HL-60/S4 (cell line): ENCODE measurements around the gene SLC25A48.

Experiments used
- in situ Hi-C: fragments of 300-500 bp; cut with MboI; formaldehyde crosslinking; loops from 2 replicates; pipeline ENCODE4 v1.14.3; 2022; ENCODE audit warnings: low sequenced_read_pairs

The SLC25A48 gene

DNA sequence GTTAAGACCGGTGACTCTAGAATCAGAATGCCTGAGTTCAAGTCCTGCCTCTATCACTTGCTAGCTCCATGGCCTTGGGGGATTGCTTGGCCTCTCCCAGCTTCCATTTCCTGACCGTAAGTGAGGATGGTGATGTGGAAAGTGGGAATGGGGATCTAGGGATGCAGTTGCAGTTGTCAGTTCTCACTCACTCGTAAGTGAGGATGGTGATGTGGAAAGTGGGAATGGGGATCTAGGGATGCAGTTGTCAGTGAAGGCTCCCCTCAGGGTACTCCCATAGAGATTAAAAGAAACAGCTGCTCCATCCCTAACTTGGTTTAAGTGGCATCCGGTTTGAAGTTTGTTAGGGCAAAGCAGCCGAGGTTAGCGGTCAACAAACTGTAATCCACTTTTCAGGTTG, 64.2 kb downstream of the SLC25A48 start:
- in situ Hi-C loops, result loop anchor here (25.0 kb wide), 1 partner anchor 314 kb away; no protein-coding TSS in a partner anchor

DNA sequence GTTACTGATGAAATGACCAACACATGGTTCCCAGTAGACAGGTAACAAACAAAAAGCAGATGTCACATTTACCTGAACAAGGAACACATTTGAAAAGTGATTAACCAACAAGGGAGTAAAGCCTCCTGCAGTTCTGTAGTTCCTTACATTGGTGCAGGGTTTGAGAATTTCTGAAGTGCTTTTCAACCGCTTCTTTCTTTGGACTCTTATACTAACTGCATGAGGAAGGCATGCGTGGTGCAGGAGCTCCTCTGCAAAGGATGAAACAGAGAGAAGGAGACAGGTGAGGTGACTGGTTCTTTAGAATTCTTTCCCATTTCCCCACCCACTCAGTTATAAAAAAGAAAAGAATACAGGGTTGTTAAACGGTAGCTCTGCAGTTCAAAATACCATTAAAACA, 65.8 kb downstream of the SLC25A48 start:
- in situ Hi-C loops, result no loop called here

DNA sequence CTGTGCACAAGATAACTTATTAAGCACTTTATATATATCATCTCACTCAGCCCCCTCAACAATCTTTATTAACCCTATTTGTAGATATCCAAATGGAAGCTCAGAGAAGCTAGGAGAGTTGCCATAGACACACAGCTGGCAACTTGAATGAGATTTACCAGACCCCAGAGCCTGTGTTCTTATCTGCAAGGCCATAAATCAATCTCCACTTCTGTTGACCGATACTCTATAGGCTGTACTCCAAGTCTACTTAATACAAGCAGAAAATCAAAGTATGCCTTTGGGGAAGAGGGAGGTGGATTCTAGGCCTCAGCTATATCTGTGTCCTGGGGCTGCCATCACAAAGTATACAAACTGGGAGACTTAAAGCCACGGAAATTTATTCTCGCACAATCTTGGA, 67.2 kb downstream of the SLC25A48 start:
- in situ Hi-C loops, result no loop called here

DNA sequence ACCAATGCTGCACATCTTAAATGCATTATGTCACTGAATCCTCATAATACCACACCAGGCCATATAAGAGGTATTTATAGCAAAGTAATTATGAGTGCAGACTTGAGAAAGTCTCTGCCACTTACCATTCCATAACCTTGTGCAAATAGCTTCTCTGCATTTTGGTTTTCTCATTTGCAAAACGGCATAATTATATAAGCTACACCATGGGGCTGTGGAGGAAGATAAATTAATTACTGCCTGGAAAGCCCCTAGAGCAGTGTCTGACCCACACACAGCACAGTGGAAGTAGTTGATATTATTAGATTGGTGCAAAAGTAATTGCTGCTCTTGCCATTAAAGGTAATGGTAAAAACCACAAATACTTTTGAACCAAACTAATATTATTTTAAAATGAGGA, 70.7 kb downstream of the SLC25A48 start:
- in situ Hi-C loops, result no loop called here

DNA sequence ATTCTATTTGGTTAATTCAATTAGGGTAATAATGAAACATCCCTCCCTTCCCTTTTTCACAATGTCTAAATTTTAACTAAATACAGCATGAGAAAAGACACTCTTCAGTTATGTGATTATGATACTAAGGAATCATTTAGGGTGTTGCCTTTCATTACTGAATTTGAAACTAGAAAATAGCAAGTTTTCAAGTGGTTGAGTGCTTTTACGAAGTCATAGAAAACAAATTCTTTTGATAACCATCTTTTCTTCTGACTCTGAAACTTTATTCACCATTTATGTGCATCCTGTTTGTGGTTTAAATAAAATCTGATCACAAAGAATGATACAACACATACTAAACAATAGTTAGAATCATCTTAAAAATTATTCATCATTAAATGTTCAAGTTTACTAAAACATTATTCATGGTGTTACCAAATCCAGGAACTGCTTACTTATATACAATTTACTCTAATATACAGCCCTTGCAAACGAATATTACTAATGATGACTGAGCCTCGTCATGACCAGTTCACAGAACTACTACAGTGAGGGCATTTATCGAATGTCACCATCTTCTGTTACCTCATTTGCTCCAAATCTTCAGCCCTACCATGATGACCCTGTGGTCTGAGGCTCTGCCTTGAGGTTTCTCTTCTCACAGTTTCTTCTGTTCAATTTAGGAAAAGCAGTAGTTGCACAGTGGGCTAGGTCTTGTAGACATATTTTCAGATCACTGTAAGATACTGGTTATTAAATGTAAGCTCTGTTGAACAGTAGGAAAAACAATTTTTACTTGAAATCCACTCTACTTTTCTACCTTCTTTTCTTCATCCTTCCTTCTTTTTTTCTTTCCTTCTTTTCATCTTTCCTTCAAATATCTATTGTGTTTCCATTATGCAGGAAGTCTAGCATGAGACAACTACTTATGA, 79.5 kb downstream of the SLC25A48 start:
- in situ Hi-C loops, result no loop called here

DNA sequence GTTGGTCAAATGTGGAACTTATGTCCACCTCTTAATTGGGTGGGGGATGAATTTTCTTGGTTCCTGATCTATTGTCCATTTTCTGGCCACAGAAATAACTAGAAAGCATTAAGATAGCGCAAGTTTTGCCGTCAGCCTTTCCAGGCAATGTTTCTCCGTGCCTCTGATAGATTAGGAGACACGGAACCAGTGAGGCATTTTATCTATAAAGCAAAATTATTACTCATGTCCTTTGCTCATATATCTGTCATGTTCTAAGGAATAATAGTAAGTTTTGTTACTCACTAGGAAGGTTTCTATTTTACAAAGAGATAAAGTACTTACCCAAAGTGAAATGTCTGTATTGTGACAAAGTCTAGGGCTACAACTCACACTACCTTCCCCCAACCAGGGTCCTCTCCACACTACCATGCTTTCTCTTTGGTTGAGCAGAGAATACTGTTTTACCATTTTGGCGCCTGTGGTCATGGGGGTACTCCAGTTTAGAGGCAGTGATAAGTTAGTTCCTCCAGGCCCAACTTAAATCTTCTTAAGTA, 81.1 kb downstream of the SLC25A48 start:
- in situ Hi-C loops, result no loop called here

DNA sequence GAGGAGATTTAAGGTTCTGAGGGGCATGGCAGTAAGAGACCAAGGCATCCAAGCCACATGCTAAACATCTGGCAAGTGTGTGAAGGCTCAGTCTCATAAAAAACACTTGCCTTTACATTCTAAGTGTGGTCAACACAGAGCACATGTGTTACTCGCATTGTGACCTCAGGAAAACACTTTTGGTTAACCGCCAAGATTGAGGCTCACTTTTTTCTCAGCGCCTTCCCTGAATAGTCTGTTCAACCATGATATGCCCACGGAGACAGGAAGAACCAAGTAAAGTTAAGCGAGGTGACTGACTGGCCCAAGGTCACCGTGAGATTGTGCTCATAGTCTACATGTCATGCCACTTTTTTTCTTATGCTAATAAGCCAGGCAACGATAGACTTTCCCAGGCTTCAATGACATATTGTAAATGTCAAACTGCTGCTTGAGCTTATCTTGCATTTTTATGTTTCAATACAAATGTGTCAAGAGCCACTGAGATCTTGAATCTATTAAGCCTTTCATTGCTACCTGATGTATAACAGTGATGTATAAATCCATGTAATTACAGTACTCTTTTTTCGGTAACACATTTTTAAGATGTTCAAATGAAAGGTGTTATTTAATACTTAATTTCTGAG, 82.3 kb downstream of the SLC25A48 start:
- in situ Hi-C loops, result no loop called here

DNA sequence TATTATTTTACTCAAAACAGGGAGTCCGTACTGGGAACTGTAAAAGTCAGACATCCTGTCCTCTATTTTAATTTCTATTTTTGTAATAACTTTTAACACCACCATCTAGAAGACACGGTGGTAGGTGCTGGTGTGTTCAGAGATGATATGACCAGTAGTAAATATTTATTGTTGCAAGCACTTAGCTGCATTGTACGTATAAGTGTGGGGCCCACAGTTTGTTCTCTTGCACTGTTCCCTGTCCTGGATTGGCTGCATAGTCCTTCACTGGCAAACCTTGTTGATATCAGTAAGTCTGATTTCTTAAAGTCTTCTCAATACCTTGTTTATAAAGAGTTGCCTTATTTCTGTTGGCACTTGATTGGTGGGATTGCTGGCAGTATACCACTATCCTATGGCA, 85.7 kb downstream of the SLC25A48 start:
- in situ Hi-C loops, result no loop called here

DNA sequence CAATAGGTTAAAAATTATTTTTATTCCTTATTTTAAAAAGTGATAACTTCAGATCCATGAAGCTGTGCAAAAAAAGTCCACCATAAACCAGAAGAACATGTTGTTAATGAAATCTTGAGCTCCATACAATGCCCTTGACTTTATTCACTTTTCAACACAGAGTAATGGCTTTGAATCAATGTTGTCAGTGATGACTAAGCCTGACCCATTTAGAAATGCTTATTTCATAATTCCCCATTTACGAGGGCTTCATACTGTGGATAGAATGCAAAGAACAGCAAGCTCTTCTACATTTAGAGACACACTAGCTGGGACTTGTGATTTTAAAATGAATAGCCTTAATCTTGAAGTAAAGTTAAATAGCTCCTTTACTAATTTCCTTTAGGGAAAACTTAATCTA, 86.9 kb downstream of the SLC25A48 start:
- in situ Hi-C loops, result no loop called here

DNA sequence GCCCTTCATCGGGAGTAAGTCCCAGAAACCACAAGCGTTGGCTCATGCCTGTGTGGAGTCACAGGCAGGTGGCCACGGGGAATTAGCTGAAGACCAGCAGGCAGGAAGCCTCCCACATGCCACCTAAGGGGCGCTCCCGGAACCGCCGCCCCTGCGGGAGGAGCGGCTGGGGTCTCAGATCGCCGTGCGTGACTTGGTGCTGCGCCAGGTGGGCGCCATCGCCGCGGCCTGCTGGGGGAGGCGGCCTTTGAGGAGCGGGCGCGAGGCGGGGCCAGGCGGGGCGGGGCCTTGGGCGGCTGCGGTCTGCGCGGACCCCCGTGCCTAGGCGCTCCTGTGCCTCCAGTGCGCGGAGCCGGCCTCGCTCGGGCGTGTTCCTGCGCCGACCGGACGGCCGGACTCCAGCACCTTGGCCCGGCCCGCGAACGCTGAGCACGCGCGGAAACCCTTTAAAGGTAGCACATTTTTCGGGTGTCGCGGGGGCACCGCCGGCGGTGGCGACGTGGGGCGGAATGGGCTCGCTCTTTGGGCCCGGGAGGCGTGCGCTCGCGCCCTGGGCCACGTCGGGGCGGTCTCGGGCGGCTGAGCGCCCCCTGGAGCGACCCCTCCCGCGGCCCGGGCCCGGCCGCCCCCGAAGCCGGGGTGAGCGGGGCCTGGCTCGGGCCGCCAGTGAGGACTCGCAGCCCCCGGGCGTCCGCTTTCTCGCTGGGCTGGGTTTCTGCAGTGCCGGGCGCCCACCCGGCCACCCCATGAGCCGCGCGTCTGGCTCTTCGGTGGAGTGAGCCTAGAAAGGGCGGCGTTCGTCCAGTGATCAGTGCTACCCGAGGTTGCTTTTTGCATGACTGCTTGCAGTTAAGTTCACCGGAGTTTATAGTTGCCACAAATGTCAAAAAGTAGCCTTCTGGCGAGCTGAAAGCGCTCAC, 95.8 kb downstream of the SLC25A48 start:
- in situ Hi-C loops, result no loop called here

DNA sequence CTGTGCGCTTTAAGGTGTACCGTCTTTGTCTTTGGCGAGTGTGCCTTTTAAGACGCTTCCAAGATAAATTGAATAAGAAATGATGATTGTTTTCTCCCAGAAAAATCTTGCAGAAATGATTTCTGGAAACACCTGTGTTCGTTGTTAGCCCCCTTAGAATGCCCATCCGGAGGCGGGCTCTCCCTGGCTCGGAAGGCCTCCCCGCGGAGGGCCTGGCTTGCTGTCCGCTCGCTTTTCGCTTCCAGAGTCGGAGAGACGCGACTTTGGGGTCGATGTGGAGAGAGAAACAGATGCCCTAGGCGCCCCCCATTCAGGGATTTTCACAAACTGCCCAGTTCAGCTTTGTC, 96.5 kb downstream of the SLC25A48 start:
- in situ Hi-C loops, result no loop called here

DNA sequence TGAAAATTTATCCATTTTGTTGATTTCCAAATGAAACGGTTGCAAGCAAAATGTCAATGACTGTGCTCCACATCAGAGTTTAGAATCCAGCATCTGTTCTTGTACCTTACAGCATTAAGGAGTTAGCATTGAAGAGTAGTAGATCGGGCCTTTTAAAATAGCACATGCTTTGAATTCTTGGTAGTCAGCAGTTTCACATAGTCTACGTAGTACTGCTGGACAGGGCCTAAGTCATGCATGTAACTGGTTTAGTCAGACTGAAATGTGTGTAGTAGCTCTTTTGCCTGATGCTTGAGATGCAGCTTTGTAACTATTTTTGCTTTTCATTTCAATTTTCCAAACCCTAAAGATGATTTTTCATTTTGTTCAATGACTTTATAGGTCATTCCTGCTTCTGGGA, 100.5 kb downstream of the SLC25A48 start:
- in situ Hi-C loops, result no loop called here

DNA sequence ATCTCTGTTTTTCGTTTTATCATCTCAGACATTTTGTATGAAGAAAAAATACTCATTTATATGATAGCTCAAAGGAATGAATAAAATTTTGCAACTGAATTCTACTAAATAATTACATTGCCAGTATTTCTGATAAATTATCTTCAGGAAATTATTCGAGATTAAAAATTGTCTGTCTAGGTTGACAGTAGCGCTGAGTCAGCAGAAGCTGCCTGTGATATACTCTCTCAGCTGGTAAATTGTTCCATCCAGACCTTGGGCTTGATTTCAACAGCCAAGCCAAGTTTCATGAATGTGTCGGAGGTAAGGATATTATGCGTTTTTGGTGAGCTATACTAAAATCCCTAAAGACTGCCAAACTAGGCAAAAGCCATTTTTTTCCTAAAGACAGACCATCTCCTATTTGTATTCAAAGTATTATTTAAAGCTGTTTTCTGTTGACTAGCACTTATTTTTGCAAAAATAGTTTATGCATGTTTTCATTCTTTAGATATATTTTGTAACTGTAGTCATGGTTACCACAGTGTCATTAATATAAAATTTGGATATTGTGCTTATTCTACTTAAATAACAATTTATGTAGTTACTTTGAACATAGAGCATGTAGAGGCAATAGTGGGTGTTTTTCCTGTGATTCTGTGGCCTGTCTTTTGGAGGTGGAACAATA, 102.9 kb downstream of the SLC25A48 start:
- in situ Hi-C loops, result no loop called here
